Activated CD8-positive, alpha-beta memory T cell treated with anti-CD3 and anti-CD28 coated beads for 36 hours (primary cell): ENCODE data around the gene PPP2R2B. TPM values are rescaled to one million over a fixed set of nuclear protein-coding genes. Genes with fewer than 3 reads are reported as not detected.
"Not testable (repeated sequence)": the region's sequence is repeated elsewhere in the genome, so short reads cannot be mapped to it uniquely, and the experiment has no call there.

Source experiments
- CTCF ChIA-PET: fragments of 350-600 bp; sonication (Branson Sonifier 250); formaldehyde crosslinking; loops from one replicate; lab custom pipeline; 2021; ENCODE audit warnings: antibody characterized with exemption; lab: Charles Lee
- POLR2A ChIA-PET: fragments of 350-600 bp; sonication (Branson Sonifier 250); formaldehyde crosslinking; loops from one replicate; lab custom pipeline; 2021; ENCODE audit warnings: antibody characterized with exemption; lab: Charles Lee
- total RNA-seq, 2 experiments: library from RNA; stranded (reverse); gene quantifications; one replicate each; pipeline ENCODE4 v1.2.3, GENCODE V29; 2021

PPP2R2B gene
- total RNA-seq, 2 experiments from 2014 or later = 1.9 to 2.1 TPM

GRCh38 chr5:146645342-146645741 lies 233.2 kb downstream of the PPP2R2B start:
- CTCF ChIA-PET = interaction anchor here (1.1 kb wide), 1 partner anchor 321 kb away, joined by 3 read pairs; no protein-coding TSS in a partner anchor
- POLR2A ChIA-PET = no interaction called here

- ChIA-PET CTCF (interaction anchor here (1.1 kb wide), 1 partner anchor 321 kb away, joined by 3 read pairs; no protein-coding TSS in a partner anchor), POLR2A (no interaction called here)
These were observed 233.7 kb downstream of the PPP2R2B start for GRCh38 chr5:146644831-146645230.

GRCh38 chr5:146643776-146644175 lies 234.8 kb downstream of the PPP2R2B start:
- POLR2A ChIA-PET = no interaction called here
- CTCF ChIA-PET = interaction anchor here (0.7 kb wide), 1 partner anchor 40 kb away, joined by 4 read pairs; no protein-coding TSS in a partner anchor

GRCh38 chr5:146642410-146642809 lies 236.1 kb downstream of the PPP2R2B start:
- CTCF ChIA-PET = interaction anchor here (0.6 kb wide), 1 partner anchor 219 kb away, joined by 4 read pairs; no protein-coding TSS in a partner anchor
- POLR2A ChIA-PET = no interaction called here

- ChIA-PET POLR2A (no interaction called here), CTCF (interaction anchor here (0.6 kb wide), 1 partner anchor 219 kb away, joined by 4 read pairs; no protein-coding TSS in a partner anchor)
These were observed 236.6 kb downstream of the PPP2R2B start for GRCh38 chr5:146641941-146642340.

GRCh38 chr5:146640285-146640896 lies 238.2 kb downstream of the PPP2R2B start:
- POLR2A ChIA-PET = no interaction called here
- CTCF ChIA-PET = no interaction called here

GRCh38 chr5:146635443-146635842 lies 243.1 kb downstream of the PPP2R2B start:
- ChIA-PET CTCF (no interaction called here), POLR2A (no interaction called here)

GRCh38 chr5:146633323-146633764 lies 245.2 kb downstream of the PPP2R2B start:
- ChIA-PET POLR2A (no interaction called here), CTCF (no interaction called here)

GRCh38 chr5:146632620-146633322 lies 245.8 kb downstream of the PPP2R2B start:
- ChIA-PET POLR2A (no interaction called here), CTCF (no interaction called here)

- POLR2A ChIA-PET = no interaction called here
These were observed 248.1 kb downstream of the PPP2R2B start for GRCh38 chr5:146630472-146630871.

GRCh38 chr5:146628950-146629349 lies 249.6 kb downstream of the PPP2R2B start:
- ChIA-PET POLR2A (no interaction called here), CTCF (no interaction called here)

More at GRCh38 chr5:146630472-146630871, 248.1 kb downstream of the PPP2R2B start:
- CTCF ChIA-PET = interaction anchor here (0.6 kb wide), 1 partner anchor 322 kb away, joined by 3 read pairs; no protein-coding TSS in a partner anchor

GRCh38 chr5:146626936-146627335 lies 251.6 kb downstream of the PPP2R2B start:
- ChIA-PET POLR2A (no interaction called here), CTCF (no interaction called here)

- POLR2A ChIA-PET = no interaction called here
- CTCF ChIA-PET = no interaction called here
These were observed 254.4 kb downstream of the PPP2R2B start for GRCh38 chr5:146624179-146624578.

GRCh38 chr5:146623666-146624065 lies 254.9 kb downstream of the PPP2R2B start:
- POLR2A ChIA-PET = no interaction called here
- CTCF ChIA-PET = no interaction called here

GRCh38 chr5:146623009-146623408 lies 255.5 kb downstream of the PPP2R2B start:
- ChIA-PET CTCF (interaction anchor here (1.0 kb wide), 1 partner anchor 28 kb away, joined by 4 read pairs; no protein-coding TSS in a partner anchor), POLR2A (no interaction called here)

- CTCF ChIA-PET = interaction anchor here (1.0 kb wide), 1 partner anchor 27 kb away, joined by 4 read pairs; no protein-coding TSS in a partner anchor
These were observed 256.2 kb downstream of the PPP2R2B start for GRCh38 chr5:146622391-146622790.

GRCh38 chr5:146620669-146621051 lies 257.9 kb downstream of the PPP2R2B start:
- POLR2A ChIA-PET = no interaction called here
- CTCF ChIA-PET = no interaction called here

More at GRCh38 chr5:146622391-146622790, 256.2 kb downstream of the PPP2R2B start:
- POLR2A ChIA-PET = no interaction called here

- ChIA-PET POLR2A (no interaction called here), CTCF (no interaction called here)
These were observed 258.4 kb downstream of the PPP2R2B start for GRCh38 chr5:146620031-146620668.

GRCh38 chr5:146618434-146618833 lies 260.1 kb downstream of the PPP2R2B start:
- ChIA-PET CTCF (no interaction called here), POLR2A (no interaction called here)

- CTCF ChIA-PET = not testable (repeated sequence)
These were observed 268.8 kb downstream of the PPP2R2B start for GRCh38 chr5:146609731-146610130.

More at GRCh38 chr5:146609731-146610130, 268.8 kb downstream of the PPP2R2B start:
- POLR2A ChIA-PET = not testable (repeated sequence)
